ENCODE results near the gene INSC.

INSC gene

GRCh38 chr11:15280393-15280792 lies 165.7 kb downstream of the INSC start:
- no peak for TF ChIP-seq CTCF (IDR thresholded peaks at IDR 0.05; ENCODE audit: low read length, missing control alignments)
- H3K4me3 ChIP-seq (replicated peaks; ENCODE audit: low read depth, low read length) = no peak overlapping the region
- DNase-seq (ENCODE audit: low read depth) = no peak

- no peak for DNase-seq (ENCODE audit: low read depth)
- TF ChIP-seq CTCF (IDR thresholded peaks at IDR 0.05; ENCODE audit: low read length, missing control alignments) = no peak
- no peak overlapping the region for H3K4me3 ChIP-seq (replicated peaks; ENCODE audit: low read depth, low read length)
These were observed 168.0 kb downstream of the INSC start for GRCh38 chr11:15282754-15283153.

- no peak overlapping the region for H3K4me3 ChIP-seq (replicated peaks; ENCODE audit: low read depth, low read length)
- no peak for TF ChIP-seq CTCF (IDR thresholded peaks at IDR 0.05; ENCODE audit: low read length, missing control alignments)
- no peak for DNase-seq (ENCODE audit: low read depth)
These were observed 171.7 kb downstream of the INSC start for GRCh38 chr11:15286465-15286864.

- no peak for TF ChIP-seq CTCF (IDR thresholded peaks at IDR 0.05; ENCODE audit: low read length, missing control alignments)
- no peak for DNase-seq (ENCODE audit: low read depth)
- H3K4me3 ChIP-seq (replicated peaks; ENCODE audit: low read depth, low read length) = no peak overlapping the region
These were observed 174.1 kb downstream of the INSC start for GRCh38 chr11:15288863-15289262.

GRCh38 chr11:15289723-15290122 lies 175.0 kb downstream of the INSC start:
- TF ChIP-seq CTCF (IDR thresholded peaks at IDR 0.05; ENCODE audit: low read length, missing control alignments) = no peak
- H3K4me3 ChIP-seq (replicated peaks; ENCODE audit: low read depth, low read length) = no peak overlapping the region
- no peak for DNase-seq (ENCODE audit: low read depth)

- no peak overlapping the region for H3K4me3 ChIP-seq (replicated peaks; ENCODE audit: low read depth, low read length)
- DNase-seq (ENCODE audit: low read depth) = no peak
- no peak for TF ChIP-seq CTCF (IDR thresholded peaks at IDR 0.05; ENCODE audit: low read length, missing control alignments)
These were observed 177.2 kb downstream of the INSC start for GRCh38 chr11:15291885-15292284.

- no peak overlapping the region for H3K4me3 ChIP-seq (replicated peaks; ENCODE audit: low read depth, low read length)
- no peak for TF ChIP-seq CTCF (IDR thresholded peaks at IDR 0.05; ENCODE audit: low read length, missing control alignments)
- no peak for DNase-seq (ENCODE audit: low read depth)
These were observed 179.4 kb downstream of the INSC start for GRCh38 chr11:15293975-15294620.
